Stimulated activated CD8-positive, alpha-beta memory T cell treated with anti-CD3 and anti-CD28 coated beads, Interleukin-15, amount 100 ng/mL, for 4 hours (primary cell): ENCODE results near the gene BDH1.

Source experiments
- DNase-seq, 2 donors: peaks; one replicate each; pipeline ENCODE4 v3.0.0-alpha.2; 2020; ENCODE audit warnings: low read depth in 2 of 2

BDH1 gene

GRCh38 chr3:197547306-197548011, 8.3 kb downstream of the BDH1 start:
- no peak for DNase-seq

- DNase-seq, result no peak
Measured at GRCh38 chr3:197546307-197547085, 9.3 kb downstream of the BDH1 start.

- no peak for DNase-seq
Measured at GRCh38 chr3:197545571-197545970, 10.2 kb downstream of the BDH1 start.

GRCh38 chr3:197545101-197545500, 10.7 kb downstream of the BDH1 start:
- no peak for DNase-seq

GRCh38 chr3:197542741-197543454, 12.9 kb downstream of the BDH1 start:
- DNase-seq, result no peak

GRCh38 chr3:197541756-197542539, 13.8 kb downstream of the BDH1 start:
- no peak for DNase-seq

GRCh38 chr3:197540961-197541377, 14.8 kb downstream of the BDH1 start:
- no peak for DNase-seq

- no peak for DNase-seq
Measured at GRCh38 chr3:197539651-197540051, 16.1 kb downstream of the BDH1 start.

- DNase-seq, result no peak
Measured at GRCh38 chr3:197533927-197534725, 21.6 kb downstream of the BDH1 start.

GRCh38 chr3:197533396-197533795, 22.4 kb downstream of the BDH1 start:
- no peak for DNase-seq

- no peak for DNase-seq
Measured at GRCh38 chr3:197532388-197532787, 23.4 kb downstream of the BDH1 start.

GRCh38 chr3:197528190-197528589, 27.6 kb downstream of the BDH1 start:
- DNase-seq, result no peak

GRCh38 chr3:197527569-197527968, 28.2 kb downstream of the BDH1 start:
- no peak for DNase-seq

- DNase-seq, result no peak
Measured at GRCh38 chr3:197525706-197526105, 30.1 kb downstream of the BDH1 start.

- no peak for DNase-seq
Measured at GRCh38 chr3:197524128-197524527, 31.6 kb downstream of the BDH1 start.

GRCh38 chr3:197523526-197523925, 32.2 kb downstream of the BDH1 start:
- no peak for DNase-seq

GRCh38 chr3:197522881-197523441, 32.8 kb downstream of the BDH1 start:
- no peak for DNase-seq

GRCh38 chr3:197522183-197522715, 33.5 kb downstream of the BDH1 start:
- DNase-seq, result no peak

- no peak for DNase-seq
Measured at GRCh38 chr3:197521277-197522182, 34.2 kb downstream of the BDH1 start.
